Stimulated activated CD8-positive, alpha-beta memory T cell treated with anti-CD3 and anti-CD28 coated beads, Interleukin-7, amount 100 ng/mL, for 1 hour (primary cell): ENCODE data around the gene P2RX4.
"Not testable (repeated sequence)": the region's sequence is repeated elsewhere in the genome, so short reads cannot be mapped to it uniquely, and the experiment has no call there.

Experiments used
- DNase-seq, 2 donors: peaks; one replicate each; pipeline ENCODE4 v3.0.0-alpha.2; 2020; ENCODE audit warnings: low read depth in 2 of 2

Gene P2RX4

DNA sequence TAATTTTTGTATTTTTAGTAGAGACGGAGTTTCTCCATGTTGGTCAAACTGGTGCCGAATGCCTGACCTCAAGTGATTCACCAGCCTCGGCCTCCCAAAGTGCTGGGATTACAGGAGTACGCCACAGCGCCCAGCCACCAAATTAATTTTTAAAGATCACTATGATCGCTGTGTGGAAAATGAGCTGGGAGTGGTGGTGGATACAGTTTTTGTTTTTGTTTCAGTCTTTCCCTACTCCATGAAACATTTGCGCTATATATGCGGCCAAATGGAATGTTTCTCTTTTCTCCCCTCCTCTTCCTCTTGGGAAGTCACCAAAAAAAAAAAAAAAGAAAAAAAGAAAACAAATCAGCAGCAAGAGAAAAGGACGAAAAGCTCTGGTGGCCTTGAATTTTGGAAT lies 20.8 kb upstream of the P2RX4 start:
- no peak for DNase-seq

DNA sequence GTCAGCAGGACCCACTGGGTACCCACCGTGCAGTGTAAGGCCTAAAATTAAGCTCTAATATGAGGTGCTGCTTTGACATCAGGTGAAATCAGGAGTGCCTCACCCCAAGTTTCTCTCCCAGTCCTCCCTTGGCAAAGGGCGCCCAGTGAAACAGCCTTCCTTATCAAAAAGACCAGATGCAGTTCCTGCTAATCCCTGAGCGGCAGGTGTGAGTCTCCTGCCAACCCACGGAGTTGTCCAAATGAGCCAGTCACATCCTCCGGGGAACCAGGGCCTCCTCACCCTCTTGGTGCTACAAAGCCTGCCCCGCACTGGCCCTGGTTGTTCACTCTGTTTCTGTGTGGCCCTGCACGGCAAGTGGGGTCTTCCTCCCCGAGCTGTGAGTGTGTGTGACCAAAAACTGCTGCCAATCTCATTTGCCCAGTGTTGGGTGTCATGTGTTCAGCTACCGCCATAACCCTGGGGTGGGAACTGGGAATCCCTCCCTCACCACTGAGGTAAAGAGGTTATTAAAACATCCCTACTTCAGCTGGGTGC lies 20.2 kb upstream of the P2RX4 start:
- no peak for DNase-seq

DNA sequence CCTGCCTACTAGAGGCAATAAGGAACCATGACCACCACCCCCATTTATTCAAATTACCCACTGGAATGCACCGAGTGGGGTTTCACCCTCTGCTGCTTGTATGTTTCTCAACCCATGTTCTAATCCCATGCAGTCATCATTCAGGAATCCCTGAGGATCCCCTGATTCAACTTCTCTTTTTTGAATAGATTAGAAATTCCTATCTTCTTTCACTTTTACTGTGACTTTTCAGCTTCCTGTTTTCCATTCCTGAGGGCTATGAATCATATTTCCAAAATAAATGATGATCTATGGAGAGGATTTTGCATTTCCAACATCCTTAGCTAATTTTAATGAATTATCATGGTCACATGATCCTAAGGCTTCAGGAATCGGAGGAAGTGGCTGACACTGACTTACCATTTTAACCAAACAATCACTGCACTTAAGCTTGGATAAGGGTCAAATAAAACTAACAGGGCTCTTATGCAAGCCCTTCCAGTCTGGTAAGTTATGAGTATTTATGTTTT lies 19.4 kb upstream of the P2RX4 start:
- no peak for DNase-seq

DNA sequence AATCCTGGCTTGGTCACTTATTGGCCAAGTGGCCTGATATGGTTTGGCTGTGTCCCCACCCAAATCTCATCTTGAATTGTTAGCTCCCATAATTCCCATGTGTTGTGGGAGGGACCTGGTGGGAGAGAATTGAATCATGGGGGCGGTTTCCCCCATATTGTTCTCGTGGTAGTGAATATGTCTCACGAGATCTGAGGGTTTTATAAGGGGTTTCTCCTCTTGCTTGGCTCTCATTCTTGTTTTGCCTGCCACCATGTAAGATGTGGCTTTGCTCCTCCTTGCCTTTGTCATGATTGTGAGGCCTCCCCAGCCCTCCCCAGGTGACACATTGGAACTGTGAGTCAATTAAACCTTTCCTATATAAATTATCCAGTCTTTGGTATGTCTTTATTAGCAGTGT lies 18.8 kb upstream of the P2RX4 start:
- no peak for DNase-seq

DNA sequence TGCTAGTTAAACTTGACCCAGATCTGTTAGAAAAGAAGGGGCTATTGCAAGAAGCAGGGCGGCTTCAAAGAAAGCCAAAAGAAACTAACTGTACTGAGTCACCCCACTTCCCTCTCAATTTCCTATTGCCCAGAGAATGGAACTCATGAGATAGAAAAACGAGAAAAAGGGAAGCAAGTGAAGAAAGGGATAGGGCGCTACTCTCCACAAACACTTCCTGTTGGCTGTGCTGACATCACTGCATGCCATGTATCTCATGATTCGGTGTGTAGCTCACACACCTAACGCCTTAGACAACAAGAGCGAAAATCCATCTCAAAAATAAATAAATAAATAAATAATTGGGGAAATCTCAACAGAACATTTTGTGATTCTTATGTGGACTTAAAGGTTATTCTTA lies 13.0 kb upstream of the P2RX4 start:
- DNase-seq = no peak

DNA sequence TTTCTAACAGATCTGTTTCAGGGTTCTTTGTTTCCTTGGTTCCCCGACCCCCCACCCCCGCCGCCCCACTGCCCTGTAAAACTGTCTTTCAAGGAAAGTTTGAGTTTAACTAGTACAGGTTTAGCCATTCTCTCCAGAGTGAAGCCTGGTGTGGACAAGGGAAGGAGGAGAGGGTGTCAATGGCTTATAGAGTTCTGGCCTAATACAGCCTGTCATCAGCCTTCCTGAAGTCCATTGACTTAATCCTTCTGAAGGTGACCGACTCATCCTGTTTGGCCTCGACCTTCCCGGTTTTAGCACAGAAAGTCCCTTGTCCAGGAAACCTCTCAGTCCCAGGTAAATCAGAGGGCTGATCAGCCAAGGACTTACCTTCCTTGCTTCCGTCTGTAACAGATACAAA lies 11.0 kb upstream of the P2RX4 start:
- no peak for DNase-seq

DNA sequence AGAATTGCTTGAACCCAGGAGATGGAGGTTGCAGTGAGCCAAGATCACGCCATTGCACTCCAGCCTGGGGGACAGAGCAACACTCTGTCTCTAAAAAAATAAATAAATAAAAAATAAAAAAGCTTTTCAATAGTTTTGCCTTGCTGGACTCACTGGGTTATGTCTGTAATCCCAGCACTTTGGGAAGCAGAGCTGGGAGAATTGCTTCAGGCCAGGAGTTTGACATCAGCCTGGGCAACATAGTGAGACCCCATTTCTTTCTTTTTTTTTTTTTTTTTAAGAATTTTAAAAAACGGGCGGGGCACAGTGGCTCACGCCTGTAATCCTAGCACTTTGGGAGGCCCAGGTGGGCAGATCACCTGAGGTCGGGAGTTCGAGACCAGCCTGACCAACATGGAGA lies 8.8 kb upstream of the P2RX4 start:
- DNase-seq = not testable (repeated sequence)

DNA sequence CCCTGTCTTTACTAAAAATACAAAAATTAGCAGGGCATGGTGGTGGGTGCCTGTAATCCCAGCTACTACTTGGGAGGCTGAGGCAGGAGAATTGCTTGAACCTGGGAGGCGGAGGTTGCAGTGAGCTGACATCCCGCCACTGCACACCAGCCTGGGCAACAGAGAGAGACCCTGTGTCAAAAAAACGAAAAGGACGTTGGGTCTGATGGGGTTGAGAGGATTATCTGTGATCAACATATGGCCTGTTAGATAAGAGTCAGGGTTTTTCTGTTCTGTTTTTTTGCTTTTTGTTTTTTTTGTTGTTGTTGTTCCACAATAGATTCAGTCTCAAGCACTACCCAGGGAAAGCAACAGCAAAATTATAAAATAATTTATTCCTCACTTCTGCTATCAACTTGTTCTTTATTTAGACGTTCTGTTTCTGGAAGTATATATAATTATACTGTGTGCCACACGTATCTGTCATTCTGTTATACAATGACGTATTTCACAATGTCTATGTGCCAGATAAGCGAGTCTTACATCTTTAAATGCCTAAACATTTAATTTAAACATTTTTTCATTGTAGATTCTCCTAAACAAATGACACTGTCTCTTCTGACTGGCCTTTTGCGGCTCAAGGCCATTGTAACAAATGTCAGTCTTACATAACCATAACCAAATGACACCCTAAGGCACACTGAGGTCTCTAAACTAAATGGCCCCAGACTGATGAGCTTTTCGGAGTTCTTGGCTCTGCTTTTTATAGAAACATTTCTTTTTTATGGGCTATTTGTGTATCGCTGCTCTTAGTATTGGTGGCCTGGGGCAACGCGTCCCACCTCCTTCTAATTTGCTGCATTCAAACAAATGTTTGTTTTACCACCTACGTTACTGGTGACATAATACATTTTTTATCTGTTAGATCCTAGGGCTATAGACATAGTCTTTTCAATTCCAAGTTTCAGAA lies 7.2 kb upstream of the P2RX4 start:
- DNase-seq = no peak

DNA sequence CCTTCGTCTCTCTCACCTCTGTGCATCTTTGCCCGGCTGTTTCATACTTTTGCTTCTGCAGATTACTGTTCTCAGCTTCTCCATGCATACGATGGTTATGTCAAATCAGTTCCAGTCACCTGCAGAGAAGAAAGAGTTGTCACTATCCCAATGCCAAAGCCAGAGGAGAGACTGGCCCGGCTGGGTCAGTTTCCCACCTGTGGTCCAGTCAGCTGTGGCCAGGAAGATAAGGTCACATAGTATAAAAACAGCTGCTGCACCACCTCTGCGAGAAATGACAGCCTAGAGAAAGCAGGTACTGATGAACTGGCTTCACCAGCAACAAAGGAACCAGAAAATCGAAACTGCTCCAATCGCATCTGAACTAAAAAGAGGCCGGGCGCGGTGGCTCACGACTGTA lies 6.4 kb upstream of the P2RX4 start:
- no peak for DNase-seq

DNA sequence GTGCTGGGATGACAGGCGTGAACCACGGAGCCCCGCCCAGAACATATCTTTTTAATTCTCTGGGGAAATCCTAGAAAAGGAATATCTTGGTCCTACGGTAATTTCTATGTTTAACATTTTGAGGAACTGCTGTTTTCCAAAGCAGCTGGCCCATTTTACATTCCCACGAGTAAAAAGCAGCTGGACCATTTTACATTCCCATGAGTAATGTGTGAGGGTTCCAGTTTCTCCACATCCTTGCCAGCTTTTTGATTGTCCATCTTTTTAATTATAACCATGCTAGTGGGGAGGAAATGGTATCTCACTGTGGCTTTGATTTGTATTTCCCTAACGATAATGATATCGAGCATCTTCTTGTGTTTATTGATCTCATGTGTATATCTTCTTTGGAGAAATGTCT lies 4.4 kb upstream of the P2RX4 start:
- no peak for DNase-seq

DNA sequence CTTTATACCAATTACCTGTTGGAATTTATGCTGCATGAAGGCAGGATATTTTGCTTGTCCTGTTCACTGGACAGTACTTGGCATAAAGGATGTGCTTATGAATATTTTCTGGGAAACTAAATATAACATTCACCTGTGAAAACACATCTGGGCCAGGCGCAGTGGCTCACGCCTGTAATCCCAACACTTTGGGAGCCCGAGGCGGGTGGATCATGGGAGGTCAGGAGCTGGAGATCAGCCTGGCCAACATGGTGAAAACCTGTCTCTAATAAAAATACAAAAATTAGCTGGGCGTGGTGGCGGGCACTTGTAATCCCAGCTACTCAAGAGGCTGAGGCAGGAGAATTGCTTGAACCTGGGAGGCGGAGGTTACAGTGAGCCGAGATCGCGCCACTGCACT lies 1.4 kb upstream of the P2RX4 start:
- DNase-seq = not testable (repeated sequence)

DNA sequence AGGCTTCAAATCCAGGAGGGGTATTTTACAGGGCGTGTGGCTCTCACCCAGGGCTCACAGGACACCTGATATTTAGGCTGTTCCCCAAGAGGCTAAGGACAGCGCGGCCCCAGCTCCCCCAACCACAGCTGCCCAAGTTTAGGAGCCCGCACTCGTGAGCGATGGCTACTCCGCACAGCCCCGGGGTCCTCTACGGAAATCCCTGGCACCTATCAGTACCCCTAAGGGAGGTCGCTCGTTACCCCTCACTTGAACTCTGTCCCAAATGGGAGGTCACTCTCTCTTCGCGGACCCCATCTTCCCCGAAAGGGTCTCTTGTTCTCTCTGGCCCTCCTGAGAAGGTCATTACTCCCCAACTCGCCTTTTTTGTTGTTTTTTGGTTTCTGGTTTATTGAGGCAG lies 708 bp upstream of the P2RX4 start:
- DNase-seq = no peak

DNA sequence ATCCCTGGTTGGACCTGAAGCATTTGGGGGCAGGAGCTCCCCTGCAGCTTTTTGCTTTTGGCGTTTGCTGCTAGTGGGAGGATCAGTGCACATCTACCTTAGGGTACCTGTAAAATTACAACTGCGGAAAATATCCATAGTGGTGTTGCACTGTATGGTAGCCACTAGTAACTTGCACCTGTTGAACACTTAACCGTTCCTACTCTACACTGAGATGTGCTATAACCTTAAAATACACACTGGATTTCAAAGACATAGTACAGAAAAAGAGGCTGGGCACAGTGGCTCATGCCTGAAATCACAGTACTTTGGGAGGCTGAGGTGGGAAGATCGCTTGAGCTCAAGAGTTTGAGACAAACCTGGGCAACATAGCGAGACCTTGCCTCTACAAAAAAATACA lies 2.9 kb downstream of the P2RX4 start:
- DNase-seq = no peak

DNA sequence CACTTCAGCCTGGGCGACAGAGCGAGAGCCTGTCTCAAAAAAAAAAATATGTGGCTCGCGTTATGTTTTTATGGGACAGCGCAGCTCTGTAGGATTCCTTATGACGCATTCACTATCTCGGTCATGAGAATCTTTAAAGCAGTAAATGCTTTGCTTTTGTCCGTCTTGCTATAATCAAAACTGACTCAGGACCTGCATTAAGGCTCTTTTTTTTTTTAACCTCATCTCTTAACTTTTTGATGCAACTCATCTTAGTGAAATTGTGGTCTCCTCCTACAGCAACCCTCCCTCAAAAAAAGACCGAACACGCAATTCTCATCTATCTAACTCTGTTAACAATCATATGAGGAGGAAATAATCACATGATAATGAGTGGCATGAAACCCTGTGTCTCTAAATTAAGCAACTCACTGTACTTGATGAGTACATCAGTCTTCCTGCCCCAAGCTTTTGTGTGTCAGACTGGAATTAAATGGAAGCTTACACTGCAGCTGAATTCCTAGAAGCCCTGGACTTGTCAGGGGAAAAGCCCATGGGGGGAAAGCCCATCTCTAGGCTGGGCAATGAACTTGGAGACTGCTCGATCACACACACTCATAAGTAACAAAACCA lies 4.3 kb downstream of the P2RX4 start:
- no peak for DNase-seq

DNA sequence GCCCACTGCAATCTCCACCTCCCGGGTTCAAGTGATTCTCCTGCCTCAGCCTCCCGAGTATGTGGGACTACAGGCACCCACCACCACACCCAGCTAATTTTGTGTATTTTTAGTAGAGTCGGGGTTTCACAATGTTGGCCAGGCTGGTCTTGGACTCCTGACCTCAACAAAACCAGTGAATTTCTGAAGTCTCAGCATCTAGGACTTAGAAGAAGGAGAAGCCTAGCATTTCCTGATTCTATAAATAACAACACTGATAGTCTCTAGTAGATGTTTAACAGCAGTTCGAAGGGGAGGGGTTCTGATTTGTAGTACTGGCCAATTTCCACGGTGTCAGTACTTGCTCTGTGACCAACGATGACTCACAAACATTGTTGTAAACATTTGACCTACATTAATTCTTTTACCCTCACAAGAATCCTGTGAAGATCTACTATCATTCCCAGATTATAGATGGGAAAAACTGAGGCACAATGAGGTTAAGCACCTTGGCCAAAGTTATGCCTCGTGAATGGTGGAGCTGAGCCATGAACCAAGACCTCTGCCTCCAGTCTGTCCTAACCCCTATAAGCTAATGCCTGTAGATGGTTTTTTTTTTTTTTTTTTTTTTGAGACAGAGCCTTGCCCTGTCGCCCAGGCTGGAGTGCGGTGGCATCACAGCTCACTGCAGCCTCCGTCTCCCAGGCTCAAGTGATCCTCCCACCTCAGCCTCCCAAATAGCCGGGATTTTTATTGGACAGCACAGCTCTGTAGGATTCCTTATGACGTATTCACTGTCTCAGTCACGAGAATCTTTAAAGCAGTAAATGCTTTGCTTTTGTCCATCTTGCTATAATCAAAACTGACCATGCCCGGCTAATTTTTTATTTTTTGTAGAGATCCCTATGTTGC lies 5.2 kb downstream of the P2RX4 start:
- DNase-seq = no peak

DNA sequence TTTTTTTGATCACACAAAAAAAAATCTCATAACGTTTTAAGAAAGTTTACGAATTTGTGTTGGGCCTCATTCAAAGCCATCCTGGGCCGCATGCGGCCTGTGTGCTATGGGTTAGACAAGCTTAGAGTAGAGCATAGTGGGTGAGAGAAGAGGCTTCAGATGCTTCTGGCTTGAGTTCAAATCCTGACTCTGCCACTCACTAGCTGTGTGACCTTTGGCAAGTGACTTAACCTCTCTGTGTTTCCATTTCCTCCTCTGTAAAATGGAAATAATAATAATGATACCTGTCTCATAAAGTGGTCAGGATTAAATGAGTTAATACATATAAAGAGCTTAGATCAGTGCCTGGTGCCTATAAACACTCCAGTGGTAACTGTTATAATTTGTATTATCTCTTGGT lies 6.2 kb downstream of the P2RX4 start:
- DNase-seq = no peak

DNA sequence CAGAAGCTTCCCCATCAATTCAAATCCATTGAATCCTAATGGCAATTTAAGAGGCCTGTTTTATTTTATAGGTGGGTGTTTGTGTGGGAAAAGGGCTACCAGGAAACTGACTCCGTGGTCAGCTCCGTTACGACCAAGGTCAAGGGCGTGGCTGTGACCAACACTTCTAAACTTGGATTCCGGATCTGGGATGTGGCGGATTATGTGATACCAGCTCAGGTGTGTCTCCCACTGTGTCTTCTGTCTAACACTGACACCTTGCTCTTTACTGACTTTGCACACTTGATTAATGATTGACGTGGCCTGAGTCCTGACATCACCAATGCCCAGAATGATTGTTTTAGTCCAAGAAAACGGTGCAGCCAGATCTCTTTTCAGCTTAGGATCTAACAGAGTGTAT lies 7.1 kb downstream of the P2RX4 start:
- no peak for DNase-seq

DNA sequence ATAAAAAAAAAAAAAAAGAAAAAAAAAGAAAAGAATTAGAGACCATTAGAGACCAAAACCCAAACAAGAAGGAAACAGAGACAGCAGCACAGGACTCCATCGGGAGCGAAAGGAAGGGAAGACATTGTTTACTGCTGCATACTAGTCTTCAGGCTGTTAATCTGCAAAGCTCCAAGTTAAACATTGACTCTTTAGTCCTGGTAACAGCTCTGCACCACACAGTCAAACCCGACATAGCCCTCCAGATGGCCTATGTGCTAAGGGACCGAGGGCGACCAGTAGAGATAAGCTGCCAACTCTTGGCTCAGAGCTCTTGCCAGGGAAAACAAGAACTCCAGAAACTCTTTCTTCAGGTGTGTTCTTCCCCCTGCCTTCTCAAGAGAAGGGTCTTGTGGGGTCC lies 7.8 kb downstream of the P2RX4 start:
- DNase-seq = no peak

DNA sequence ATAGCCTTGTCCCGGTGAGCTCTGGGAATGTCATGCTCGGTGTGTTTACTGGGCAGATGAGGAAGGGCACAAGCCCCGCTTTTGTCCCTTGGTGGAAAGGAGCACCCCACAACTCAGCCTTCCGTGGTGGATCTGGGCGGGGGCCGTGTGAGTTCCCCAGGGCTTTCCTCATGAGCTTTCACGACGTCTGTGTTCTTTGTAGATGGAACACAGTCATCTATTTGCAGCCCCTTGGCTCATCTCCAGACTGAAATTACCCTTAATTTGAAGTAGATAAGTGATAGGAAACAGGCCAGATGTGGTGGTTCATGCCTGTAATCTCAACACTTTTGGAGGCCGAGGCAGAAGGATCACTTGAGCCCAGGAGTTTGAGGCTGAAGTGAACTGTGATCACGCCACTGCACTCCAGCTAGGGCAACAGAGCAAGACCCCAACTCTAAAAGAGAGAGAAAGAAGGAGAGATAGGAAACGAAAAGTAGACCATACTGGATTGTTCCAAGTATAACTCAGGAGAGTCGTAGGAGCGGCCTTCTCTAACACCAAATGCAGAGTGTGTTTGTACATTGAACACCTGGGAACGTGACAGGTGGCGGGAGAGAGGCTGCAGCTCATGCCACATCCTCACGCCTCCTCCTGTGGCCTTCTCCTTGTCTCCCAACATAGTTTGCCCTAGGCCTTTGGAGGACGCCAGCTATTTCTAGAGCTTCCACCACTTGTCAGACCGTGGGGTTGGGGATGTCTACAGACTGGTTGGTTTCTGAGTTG lies 8.8 kb downstream of the P2RX4 start:
- DNase-seq = no peak

DNA sequence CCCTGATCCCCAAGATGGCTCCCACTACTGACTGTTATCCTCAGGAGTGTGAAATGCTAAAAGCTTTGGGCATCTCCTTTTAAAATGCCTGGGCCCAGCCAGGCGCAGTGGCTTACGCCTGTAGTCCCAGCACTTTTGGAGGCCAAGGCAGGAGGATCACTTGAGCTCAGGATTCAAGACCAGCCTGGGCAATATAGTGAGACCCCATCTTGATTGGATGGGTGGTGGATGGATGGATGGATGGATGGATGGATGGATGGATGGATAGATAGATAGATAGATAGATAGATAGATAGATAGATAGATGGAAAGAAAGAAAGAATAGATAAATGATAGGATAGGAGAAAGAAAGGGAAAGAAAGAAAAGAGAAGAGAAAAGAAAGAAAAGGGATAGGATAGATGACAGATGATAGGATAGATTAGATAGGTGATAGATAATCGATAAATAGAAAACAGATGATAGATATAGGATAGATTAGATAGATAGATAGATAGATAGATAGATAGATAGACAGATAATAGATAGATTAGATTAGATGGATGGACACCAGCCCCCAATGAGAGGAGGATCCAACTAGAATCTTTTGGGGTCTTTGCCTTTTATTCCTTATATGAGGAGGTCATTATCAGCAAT lies 9.5 kb downstream of the P2RX4 start:
- DNase-seq = no peak

DNA sequence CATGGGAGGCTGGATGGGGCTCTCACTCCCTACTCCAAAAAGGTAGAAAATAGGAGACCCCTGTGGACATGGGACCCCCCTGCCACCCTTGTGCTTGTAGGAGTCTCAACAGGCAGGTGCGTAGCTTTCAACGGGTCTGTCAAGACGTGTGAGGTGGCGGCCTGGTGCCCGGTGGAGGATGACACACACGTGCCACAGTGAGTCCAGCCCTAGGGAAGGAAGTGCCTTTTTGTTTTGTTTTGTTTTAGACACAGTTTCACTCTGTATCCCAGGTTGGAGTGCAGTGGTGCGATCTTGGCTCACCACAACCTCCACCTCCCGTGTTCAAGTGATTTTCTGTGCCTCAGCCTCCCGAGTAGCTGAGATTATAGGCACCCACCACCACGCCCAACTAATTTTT lies 12.9 kb downstream of the P2RX4 start:
- DNase-seq = no peak
